Measurements from ENCODE around the gene LTBP3.
"Not testable (repeated sequence)": the region's sequence is repeated elsewhere in the genome, so short reads cannot be mapped to it uniquely, and the experiment has no call there.

LTBP3 gene

DNA sequence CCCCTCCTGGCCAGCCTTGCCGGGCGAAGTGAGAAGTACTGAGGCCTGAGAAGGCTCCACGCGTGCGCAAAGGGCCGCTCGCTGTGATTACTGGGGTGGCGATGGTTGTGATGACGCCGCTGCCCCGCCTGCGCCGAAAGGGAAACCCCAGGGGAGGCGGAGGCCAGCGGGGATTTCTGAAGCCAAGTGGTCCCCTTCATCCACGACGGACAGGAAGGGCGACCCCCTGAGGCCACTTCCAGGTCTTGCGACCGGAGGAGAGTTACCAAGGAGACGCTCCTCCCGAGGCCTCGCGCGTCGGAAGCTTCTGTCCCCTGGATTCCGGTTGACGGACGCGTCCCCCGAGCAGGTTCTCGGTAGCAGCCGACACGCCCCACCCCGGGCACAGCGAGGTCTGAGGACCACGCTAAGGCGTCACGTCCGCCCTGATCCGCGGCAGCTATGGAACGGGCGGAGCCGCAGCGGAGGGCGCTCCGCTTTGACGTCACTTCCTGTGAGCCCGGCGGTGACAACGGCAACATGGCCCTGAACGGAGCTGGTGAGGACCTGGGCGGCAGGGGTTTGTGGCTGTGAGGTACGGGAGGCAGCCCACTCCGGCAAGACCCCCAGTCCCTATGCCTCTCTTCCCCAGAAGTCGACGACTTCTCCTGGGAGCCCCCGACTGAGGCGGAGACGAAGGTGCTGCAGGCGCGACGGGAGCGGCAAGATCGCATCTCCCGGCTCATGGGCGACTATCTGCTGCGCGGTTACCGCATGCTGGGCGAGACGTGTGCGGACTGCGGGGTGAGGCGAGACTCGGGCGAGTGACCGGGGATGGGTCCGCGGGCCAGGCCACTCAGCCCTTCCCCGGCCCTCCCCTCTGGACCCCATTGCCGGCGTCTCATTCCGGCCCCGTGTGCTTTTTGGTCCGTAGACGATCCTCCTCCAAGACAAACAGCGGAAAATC, 12.1 kb upstream of the LTBP3 start, which contains the start of gene ZNRD2:
Gene ZNRD2 (plus strand): TSS at position 505 of the 946 bp plus-strand sequence. CDS start 15 bp downstream, at position 520.
- peak; percentile 98 for DNase-seq (ENCODE audit: low read depth, low spot score)
- Histone ChIP-seq H3K9me3 (ENCODE audit: insufficient read depth, low read length) (no peaks in the 10 kb centered on the region), H3K27me3 (ENCODE audit: insufficient read depth, insufficient read length) (peaks cover 6% of the 10 kb centered on the region), H3K9ac (ENCODE audit: insufficient read length, low read depth) (peak within 1 kb of the TSS; percentile 99), H3K36me3 (ENCODE audit: insufficient read depth, insufficient read length, low read length) (peaks cover 24% of the 10 kb centered on the region), H3K4me3 (ENCODE audit: insufficient read length, low read depth) (peak within 1 kb of the TSS; percentile 99), H3K4me1 (ENCODE audit: insufficient read depth, insufficient read length) (peaks cover 18% of the 10 kb centered on the region)
- TF ChIP-seq YY1 (IDR thresholded peaks at IDR 0.05; ENCODE audit: insufficient read depth, insufficient read length): peak; percentile 62
- TF ChIP-seq ZNF274 (IDR thresholded peaks at IDR 0.05; ENCODE audit: low read depth, low read length): no peak
- no peak for TF ChIP-seq SUZ12 (IDR thresholded peaks at IDR 0.05; ENCODE audit: extremely low read depth, insufficient read depth, insufficient read length)

DNA sequence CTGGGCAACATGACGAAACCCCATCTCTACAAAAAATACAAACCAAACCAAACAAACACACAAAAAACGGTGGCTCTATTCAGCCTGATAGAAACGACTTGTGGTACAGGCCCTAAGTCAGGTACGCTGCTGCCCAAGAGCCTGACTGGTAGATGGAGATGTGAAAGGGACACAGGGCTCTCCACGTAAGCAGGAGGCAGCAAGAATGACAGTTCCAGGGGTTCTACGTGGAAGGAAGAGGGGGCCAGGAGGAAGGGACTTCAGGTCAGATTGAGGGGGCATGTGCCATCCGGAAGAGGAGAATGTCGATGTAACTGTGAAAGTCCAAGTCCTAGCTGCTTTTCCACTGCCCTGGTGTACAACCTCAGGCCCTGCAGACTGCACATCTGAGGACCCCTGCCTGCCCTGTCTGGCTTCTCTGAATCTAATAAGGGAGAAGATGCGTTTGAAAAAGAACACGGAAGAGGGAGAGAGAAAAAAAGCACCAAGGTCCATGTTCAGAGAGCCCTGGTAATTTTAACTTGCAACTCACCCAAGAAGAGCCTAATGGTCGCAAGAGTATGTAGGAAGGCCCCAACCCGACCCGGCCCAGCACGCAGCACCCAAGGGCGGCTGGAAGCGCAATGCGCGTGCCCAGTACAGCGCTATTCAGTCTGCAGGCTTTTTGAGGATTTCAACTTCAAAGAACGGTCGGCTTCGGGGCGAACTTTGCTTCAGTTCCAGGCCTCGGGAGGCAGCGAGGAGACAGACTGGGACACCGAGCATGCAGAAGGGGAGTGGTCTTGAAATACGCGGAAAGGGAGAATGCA, 11.2 kb upstream of the LTBP3 start:
- H3K9ac ChIP-seq (ENCODE audit: insufficient read length, low read depth): peak overlapping the region; percentile 99
- peaks cover 24% of the 10 kb centered on the region for H3K36me3 ChIP-seq (ENCODE audit: insufficient read depth, insufficient read length, low read length)
- peaks cover 13% of the 10 kb centered on the region for H3K4me1 ChIP-seq (ENCODE audit: insufficient read depth, insufficient read length)
- no peak for TF ChIP-seq SUZ12 (IDR thresholded peaks at IDR 0.05; ENCODE audit: extremely low read depth, insufficient read depth, insufficient read length)
- TF ChIP-seq YY1 (IDR thresholded peaks at IDR 0.05; ENCODE audit: insufficient read depth, insufficient read length): no peak
- no peak for TF ChIP-seq ZNF274 (IDR thresholded peaks at IDR 0.05; ENCODE audit: low read depth, low read length)
- H3K27me3 ChIP-seq (ENCODE audit: insufficient read depth, insufficient read length): no peaks in the 10 kb centered on the region
- H3K4me3 ChIP-seq (ENCODE audit: insufficient read length, low read depth): peak overlapping the region; percentile 99
- DNase-seq (ENCODE audit: low read depth, low spot score): no peak
- no peaks in the 10 kb centered on the region for H3K9me3 ChIP-seq (ENCODE audit: insufficient read depth, low read length)

DNA sequence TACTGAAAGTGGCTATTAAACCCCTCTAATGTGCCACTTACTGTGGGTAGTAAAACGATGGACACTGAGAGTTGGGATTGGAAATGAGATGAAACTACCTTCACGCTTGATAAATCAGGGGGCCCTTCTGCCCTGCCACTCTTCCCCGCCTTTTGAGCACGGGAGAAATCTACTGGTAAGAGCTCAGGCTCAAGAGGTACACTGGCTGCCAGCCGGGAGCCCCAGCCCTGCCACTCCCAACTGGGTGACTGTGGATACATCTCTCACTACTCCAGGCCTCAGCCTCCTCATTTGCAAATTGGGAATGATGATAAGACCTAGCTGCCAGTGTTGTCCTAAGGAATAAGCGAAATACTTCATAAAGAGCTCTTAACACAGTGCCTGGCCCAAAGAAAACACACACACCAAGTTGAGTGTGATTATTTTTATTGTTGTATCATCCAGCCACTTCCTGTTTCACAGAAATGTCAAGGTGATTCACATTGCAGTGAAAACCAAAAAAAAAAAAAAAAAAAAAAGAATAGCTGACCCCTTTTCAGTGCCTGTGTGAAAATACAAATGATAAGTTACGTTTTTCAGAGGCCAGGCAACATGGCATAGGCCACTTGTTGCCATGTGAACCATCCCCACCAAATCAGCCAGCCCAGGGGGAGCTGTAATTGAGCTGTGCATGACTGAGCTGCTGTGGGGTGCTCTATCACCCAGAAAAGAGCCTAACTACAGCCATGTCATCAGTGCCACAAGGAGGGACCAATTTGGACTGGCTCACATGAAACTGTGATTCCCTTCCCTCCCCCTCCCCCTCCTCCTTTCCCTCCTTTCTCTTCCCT, 7.7 kb upstream of the LTBP3 start:
- H3K4me3 ChIP-seq (ENCODE audit: insufficient read length, low read depth): no peak overlapping the region
- no peak for TF ChIP-seq ZNF274 (IDR thresholded peaks at IDR 0.05; ENCODE audit: low read depth, low read length)
- TF ChIP-seq SUZ12 (IDR thresholded peaks at IDR 0.05; ENCODE audit: extremely low read depth, insufficient read depth, insufficient read length): no peak
- no peak for TF ChIP-seq YY1 (IDR thresholded peaks at IDR 0.05; ENCODE audit: insufficient read depth, insufficient read length)
- no peak for DNase-seq (ENCODE audit: low read depth, low spot score)
- H3K4me1 ChIP-seq (ENCODE audit: insufficient read depth, insufficient read length): peaks cover 10% of the 10 kb centered on the region
- H3K27me3 ChIP-seq (ENCODE audit: insufficient read depth, insufficient read length): no peaks in the 10 kb centered on the region
- H3K9me3 ChIP-seq (ENCODE audit: insufficient read depth, low read length): no peaks in the 10 kb centered on the region
- peak overlapping the region; percentile 17 for H3K9ac ChIP-seq (ENCODE audit: insufficient read length, low read depth)
- H3K36me3 ChIP-seq (ENCODE audit: insufficient read depth, insufficient read length, low read length): peaks cover 4% of the 10 kb centered on the region

DNA sequence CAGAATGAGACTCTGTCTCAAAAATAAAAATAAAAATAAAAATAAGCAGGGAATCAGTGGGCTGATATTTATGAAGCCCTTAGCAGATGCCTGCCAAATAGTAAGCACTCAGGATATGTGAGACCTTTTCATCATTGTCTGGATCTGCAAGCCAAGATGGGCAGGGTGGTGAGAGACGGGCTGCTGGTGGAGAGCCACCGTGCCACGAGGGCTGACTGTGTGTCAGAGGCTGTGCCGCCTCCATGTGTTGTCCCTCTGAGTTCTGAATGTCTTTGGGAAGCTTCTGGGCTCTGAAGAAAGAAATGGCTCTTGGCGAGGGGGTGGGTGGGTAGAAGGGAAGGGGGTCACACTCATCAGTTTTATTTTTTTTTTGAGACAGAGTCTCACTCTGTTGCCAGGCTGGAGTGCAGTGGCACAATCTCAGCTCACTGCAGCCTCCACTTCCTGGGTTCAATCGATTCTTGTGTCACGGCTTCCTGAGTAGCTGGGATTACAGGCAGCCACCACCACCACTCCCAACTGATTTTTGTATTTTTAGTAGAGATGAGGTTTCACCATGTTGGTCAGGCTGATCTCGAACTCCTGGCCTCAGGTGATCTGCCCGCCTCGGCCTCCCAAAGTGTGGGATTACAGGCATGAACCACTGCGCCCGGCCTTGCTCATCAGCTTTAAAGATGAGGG, 6.9 kb upstream of the LTBP3 start:
- not testable (repeated sequence) for DNase-seq (ENCODE audit: low read depth, low spot score); H3K36me3 ChIP-seq (ENCODE audit: insufficient read depth, insufficient read length, low read length); H3K27me3 ChIP-seq (ENCODE audit: insufficient read depth, insufficient read length); H3K9ac ChIP-seq (ENCODE audit: insufficient read length, low read depth); H3K9me3 ChIP-seq (ENCODE audit: insufficient read depth, low read length); H3K4me3 ChIP-seq (ENCODE audit: insufficient read length, low read depth)
- peaks cover 17% of the 10 kb centered on the region for H3K4me1 ChIP-seq (ENCODE audit: insufficient read depth, insufficient read length)

DNA sequence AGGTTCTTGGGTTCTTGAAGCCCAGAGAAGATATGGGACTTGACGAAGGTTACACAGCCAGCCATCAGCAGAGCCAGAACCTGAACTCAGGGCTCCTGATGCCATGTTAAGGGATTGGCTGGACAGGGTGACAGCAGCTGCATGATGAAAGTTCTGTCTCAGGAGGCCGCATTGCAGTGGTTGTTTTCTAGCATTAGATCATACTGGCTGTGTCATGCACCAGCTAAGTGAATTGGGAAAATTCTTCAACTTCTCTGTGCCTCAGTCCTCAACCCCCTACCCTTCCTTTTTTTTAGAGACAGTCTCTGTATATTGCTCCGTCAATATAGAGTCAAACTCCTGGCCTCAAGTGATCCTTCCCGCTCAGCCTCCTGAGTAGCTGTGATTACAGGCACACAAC, 5.4 kb upstream of the LTBP3 start:
- H3K4me3 ChIP-seq (ENCODE audit: insufficient read length, low read depth): no peak overlapping the region

DNA sequence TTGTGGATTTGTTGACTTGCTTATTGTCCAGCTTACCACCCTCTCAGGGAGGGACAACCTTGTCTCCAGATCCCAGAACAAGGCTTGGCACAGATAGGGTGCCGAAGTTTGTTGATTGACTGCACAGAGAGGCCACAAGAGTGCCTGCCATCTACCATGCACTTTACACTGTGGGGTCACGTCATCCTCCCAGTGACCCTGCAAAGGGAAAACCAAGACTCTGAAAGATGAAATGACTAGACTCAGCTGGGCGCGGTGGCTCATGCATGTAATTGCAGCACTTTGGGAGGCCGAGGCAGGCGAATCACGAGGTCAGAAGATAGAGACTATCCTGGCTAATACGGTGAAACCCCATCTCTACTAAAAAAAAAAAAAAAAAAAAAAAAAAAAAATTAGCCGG, 4.6 kb upstream of the LTBP3 start:
- peaks cover 29% of the 10 kb centered on the region for H3K4me1 ChIP-seq (ENCODE audit: insufficient read depth, insufficient read length)
- TF ChIP-seq SUZ12 (IDR thresholded peaks at IDR 0.05; ENCODE audit: extremely low read depth, insufficient read depth, insufficient read length) (no peak), YY1 (IDR thresholded peaks at IDR 0.05; ENCODE audit: insufficient read depth, insufficient read length) (no peak), ZNF274 (IDR thresholded peaks at IDR 0.05; ENCODE audit: low read depth, low read length) (no peak)

More for the DNA sequence above, 5.4 kb upstream of the LTBP3 start:
- Histone ChIP-seq H3K9me3 (ENCODE audit: insufficient read depth, low read length) (no peaks in the 10 kb centered on the region), H3K27me3 (ENCODE audit: insufficient read depth, insufficient read length) (no peaks in the 10 kb centered on the region), H3K4me1 (ENCODE audit: insufficient read depth, insufficient read length) (peaks cover 28% of the 10 kb centered on the region), H3K36me3 (ENCODE audit: insufficient read depth, insufficient read length, low read length) (peaks cover 4% of the 10 kb centered on the region), H3K9ac (ENCODE audit: insufficient read length, low read depth) (no peak overlapping the region)
- no peak for DNase-seq (ENCODE audit: low read depth, low spot score)
- TF ChIP-seq YY1 (IDR thresholded peaks at IDR 0.05; ENCODE audit: insufficient read depth, insufficient read length) (no peak), ZNF274 (IDR thresholded peaks at IDR 0.05; ENCODE audit: low read depth, low read length) (no peak), SUZ12 (IDR thresholded peaks at IDR 0.05; ENCODE audit: extremely low read depth, insufficient read depth, insufficient read length) (no peak)

More for the DNA sequence above, 4.6 kb upstream of the LTBP3 start:
- no peak for DNase-seq (ENCODE audit: low read depth, low spot score)
- H3K9ac ChIP-seq (ENCODE audit: insufficient read length, low read depth): no peak overlapping the region
- H3K36me3 ChIP-seq (ENCODE audit: insufficient read depth, insufficient read length, low read length): peaks cover 4% of the 10 kb centered on the region
- no peak overlapping the region for H3K4me3 ChIP-seq (ENCODE audit: insufficient read length, low read depth)
- no peaks in the 10 kb centered on the region for H3K9me3 ChIP-seq (ENCODE audit: insufficient read depth, low read length)
- H3K27me3 ChIP-seq (ENCODE audit: insufficient read depth, insufficient read length): no peaks in the 10 kb centered on the region

All from NT2/D1 (cell line).